ENCODE data around the gene TIAM1.
A peak's percentile ranks its signal among the peaks of the same experiment; 100 is the strongest.

TIAM1 gene, protein sequence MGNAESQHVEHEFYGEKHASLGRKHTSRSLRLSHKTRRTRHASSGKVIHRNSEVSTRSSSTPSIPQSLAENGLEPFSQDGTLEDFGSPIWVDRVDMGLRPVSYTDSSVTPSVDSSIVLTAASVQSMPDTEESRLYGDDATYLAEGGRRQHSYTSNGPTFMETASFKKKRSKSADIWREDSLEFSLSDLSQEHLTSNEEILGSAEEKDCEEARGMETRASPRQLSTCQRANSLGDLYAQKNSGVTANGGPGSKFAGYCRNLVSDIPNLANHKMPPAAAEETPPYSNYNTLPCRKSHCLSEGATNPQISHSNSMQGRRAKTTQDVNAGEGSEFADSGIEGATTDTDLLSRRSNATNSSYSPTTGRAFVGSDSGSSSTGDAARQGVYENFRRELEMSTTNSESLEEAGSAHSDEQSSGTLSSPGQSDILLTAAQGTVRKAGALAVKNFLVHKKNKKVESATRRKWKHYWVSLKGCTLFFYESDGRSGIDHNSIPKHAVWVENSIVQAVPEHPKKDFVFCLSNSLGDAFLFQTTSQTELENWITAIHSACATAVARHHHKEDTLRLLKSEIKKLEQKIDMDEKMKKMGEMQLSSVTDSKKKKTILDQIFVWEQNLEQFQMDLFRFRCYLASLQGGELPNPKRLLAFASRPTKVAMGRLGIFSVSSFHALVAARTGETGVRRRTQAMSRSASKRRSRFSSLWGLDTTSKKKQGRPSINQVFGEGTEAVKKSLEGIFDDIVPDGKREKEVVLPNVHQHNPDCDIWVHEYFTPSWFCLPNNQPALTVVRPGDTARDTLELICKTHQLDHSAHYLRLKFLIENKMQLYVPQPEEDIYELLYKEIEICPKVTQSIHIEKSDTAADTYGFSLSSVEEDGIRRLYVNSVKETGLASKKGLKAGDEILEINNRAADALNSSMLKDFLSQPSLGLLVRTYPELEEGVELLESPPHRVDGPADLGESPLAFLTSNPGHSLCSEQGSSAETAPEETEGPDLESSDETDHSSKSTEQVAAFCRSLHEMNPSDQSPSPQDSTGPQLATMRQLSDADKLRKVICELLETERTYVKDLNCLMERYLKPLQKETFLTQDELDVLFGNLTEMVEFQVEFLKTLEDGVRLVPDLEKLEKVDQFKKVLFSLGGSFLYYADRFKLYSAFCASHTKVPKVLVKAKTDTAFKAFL (N-terminal part only)

DNA sequence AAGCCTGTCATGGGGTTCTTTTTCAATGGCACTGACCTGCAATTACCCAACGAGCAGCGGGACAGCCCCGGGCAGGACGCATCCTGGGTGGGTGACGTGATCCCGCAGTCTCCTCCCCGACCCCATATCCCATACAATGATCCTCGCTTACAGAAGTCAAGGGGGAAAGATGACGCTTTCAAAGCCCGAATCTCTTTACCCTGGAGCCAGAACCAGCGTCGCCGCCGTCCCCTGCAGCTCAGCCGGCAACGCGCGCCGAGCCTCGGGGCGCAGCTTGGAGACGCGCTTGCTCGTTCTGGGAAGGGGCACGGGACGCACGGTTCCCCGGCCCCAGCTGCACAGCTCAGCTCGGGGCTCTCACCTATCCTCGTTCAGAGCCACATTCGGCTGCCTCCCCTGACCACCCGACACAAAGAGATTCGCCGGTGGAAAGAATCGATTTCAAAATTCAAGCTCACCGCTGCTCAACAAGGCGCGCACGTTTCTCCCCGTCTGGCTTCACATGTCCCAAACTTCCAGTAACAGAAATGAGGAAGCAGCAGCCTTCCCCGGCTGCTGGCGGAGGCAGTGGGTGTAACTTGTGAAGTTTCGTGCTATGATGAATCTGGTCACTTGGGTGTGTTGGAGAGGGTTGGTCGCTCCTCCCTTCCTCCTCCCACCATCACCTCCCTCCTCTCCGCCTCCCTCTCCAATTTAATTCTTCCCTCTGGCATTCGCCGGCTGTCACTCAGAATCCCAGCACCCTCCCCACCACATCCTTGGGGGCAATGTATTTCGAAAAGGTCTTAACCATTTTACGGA is at the start of gene TIAM1:
Gene TIAM1, minus strand, starts transcription at position 582 of the 801 bp plus-strand sequence. CDS start 77,289 bp downstream, outside the sequence.
- peak; percentile 73 for DNase-seq

DNA sequence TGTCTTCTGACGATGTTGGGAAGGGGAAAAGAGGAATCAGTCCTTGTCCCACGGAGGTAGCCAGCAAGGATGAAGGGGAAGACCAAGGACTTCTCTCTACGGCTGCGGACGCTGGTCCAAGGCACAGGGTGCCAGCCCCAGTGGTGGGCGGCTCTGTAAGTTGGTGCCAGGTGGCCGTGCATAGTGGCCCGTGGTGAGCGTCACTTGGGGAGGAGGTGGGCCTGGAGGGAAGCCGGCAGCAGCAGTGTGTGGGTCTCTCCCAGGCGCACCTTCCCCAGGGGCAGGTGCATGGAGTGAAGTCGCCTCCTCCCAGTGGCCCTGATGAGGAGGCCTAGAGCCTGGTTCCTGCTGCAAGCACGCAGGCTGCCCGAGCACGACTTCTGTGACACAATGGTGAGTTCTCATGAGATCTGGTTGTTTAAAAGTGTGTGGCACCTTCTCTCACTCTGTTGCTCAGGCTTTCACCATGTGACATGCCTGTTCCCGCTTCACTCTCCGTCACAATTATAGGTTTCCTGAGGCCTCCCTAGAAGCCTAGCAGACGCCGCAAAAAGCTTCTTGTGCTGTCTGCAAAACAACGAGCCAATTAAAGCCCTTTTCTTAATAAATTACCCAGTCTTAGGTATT is 43.6 kb upstream of the TIAM1 start:
- peak; percentile 35 for DNase-seq

DNA sequence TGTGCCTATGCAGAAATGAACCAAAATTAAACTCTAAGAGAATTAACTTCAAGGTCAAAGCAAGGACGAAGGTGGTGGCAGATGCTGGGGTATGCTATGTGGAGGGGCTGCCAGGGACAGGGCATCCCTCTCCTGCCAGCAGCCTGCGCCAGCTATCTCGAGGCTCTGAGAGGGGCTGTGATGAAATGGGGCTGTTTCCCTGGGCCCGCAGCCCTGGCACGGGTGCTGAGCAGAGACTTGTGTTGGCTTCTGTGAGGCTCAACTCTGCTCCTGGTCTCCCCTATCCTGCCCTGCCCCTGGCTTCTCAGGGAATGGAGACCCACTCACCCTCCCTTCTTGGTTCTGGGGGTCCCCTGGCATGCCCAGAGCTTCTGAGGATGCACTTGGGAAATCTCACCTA is 41.9 kb upstream of the TIAM1 start:
- peak; percentile 42 for DNase-seq

DNA sequence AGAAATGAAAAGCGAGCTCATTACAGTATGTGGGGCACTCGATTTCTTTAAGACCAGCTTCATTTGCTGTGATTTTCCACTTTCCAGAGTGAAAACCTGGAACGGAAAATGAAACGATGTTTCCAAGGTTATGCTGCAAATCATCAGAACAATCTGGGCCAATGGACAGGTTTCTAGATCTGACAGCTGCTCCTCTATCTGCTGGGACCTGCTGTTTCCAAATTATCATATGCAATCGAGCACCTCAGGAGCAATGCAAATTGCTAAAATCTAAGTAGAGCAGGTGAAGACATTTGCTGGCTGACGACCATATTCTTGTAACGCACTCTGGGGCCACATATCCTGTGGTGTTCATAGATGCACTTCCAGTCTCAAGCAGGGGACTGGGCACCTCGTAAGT is 39.7 kb upstream of the TIAM1 start:
- DNase-seq, result no peak

DNA sequence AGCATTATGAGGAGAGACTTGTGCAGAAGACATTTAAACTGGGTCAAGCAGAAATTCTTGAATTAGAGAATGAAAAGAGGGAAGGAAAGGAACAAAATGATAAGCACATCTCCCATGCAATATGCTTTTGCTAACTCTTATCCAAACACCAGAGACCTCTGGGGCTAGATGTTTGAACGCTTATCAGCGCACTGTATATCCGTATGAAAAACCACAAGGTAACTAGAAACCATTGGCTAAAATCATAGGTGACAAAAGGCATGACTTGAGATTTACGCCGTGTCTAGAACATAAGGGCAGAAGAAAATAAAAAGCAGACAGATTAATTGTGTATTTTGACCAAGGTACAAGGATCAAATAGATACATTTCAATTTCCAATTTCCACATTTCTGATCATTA is 38.0 kb upstream of the TIAM1 start:
- DNase-seq, result no peak

DNA sequence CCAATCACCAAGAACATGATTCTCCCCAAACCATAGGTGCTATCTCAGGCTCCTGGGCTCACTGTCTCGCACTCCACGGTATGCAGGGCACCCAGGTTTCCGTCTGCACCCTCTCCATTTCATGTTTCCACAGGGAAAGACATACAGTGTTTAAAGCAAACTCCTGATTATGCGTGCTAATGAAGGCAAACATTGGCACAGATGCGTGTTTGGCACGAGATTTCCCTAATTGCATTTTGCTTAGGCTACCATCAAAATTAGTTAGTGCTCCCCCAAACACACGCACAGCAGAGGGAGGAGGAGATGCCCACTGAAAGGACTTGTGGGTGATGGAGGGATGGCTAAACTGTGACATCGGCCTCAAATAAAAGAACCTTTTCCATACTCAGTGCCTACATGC is 32.2 kb upstream of the TIAM1 start:
- no peak for DNase-seq

GRCh38 chr21:31374395-31374794 is 30.3 kb upstream of the TIAM1 start:
- no peak for DNase-seq

DNA sequence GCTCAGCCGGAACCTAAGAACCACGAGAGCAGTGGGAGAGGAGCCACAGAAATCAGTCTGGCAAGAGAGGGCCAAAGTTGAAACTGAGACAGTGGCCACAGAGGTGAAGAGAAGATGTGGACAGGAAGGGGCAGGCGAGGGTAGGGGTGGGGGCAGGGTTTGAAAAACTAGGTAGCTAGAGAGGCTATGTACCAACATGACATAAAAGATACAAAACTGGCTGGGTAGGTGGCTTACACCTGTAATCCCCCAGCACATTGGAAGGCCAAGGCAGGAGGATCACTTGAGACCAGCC is 28.4 kb upstream of the TIAM1 start:
- no peak for DNase-seq

DNA sequence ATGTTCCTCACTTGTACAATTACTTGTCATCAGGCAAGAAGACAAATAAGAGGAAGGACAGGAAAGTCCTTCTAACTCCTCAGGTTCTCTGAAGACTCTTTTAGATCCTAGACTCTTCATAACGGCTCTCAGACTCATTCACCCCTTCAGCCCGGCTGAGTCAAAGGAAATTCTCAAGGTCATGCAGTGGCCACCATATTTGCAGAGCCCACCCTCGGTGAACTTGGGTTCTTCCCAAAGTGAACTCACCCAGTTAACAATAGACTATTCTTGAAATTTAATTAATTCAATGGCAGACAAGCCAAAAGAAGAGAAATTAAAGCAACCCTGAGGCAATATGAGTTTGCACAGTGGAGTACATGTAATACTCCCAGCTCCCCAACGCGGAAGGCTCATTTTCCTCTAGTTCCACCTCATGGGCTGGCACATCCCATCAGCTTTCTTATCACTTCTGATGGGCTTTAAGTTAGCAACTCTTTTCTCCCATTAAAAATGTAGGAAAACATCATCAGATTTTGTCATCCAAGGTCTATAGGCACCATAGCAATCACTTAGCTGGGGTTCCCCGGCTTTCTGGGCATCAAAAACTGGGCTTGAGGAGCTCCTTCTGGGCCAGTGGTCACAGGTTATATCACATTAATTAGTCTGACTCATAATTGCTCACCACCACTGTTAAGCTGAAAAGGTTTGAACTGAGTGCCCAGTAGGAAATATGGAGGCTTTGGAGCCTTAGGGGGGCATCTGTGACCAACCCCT is 27.8 kb upstream of the TIAM1 start:
- DNase-seq, result no peak

- no peak for DNase-seq
Observed at GRCh38 chr21:31370893-31371544, 27.0 kb upstream of the TIAM1 start.

DNA sequence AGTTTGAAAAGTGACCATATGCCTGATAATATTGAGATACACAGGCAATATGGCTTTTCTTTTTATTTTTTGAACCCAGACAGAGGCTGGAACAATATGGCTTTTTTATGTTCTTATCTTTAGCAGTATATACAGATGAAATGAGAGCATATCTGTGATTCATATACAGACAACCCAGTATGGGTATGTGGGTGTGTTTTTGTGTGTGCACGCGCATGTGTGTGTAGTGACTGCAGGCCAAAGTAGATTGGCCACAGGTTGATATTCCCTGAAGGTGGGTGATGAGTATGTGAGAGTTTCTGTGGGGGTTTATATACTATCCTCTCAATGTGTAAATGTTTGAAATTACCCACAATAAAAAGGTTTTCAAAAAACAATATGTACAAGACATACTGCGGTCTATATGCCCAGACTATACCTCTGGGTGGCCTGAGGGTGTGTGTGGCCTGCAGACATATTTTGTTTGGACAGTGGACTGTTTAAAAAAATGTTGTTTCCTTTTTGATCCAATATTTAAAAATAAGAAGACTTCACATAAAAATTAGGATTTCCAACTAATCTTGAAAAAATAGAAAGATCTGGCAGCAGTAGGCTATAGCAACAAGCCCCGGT is 26.3 kb upstream of the TIAM1 start:
- no peak for DNase-seq

DNA sequence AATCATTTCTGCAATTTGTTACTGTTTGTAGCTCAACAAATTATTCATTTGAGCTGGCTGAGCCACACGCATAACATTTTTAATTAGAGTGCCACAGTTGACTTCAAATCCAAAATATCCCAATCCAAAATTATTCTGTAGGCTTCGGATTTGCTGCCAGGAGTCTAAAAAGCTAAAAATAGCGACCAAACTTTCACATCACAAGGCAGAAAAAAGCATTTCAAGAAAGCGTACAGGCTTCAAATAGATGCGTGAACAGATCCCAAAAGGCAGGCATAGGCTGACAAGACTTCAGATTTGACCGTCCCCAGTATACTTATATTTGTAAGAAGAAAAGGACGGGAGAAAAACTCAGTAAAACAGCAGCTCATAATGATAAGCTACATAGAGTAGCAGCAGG is 24.3 kb upstream of the TIAM1 start:
- no peak for DNase-seq

GRCh38 chr21:31367801-31368200 is 23.7 kb upstream of the TIAM1 start:
- DNase-seq, result no peak

DNA sequence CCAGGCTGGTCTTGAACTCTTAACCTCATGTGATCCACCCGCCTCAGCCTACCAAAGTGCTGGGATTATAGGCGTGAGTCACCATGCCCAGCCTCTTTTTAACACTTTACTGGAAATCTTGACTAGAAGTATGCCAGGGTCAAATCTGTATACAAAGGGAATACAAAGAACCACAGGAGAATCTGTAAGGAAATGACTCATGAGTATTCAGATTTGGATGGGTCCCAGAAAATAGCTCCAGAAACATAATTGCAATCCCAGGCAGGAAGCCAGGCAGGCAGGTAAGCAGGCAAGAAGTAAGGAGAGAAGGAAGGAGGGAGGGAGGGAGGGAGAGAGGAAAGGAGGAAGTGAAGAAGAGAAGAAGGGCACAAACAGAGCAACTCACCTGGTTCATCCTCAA is 22.8 kb upstream of the TIAM1 start:
- no peak for DNase-seq

DNA sequence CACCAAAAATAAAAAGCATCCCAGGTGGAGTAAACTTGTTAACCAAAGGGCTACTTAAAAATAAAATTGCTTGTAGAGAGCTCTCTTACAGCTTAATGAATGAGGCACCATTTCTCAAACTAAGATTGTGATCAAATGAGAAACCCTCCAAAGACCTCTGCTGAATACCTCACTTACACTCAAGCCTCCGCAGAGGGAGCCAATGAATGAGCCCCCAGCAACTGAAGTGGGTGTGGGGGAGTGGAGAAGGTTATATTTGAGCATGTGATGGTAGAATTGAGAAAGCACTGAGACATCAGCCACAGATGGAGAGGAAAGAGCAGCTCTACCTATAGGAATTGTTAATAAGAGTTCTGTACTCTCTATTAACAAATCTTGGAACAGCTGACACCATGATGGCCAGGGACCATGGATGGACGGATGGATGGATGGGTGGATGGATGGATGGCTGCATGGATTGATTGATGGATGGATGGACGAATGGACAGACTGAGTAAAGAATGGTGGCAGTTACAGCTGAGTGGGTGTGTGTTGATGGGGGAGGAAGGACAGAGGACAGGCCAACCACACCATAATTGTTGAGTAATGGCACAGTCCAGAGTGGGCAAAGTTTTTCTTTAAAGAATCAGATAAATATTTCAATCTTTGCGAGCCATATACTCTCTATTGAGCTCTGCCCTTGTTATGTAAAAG is 20.3 kb upstream of the TIAM1 start:
- no peak for DNase-seq

- no peak for DNase-seq
Observed at GRCh38 chr21:31363720-31364119, 19.7 kb upstream of the TIAM1 start.

DNA sequence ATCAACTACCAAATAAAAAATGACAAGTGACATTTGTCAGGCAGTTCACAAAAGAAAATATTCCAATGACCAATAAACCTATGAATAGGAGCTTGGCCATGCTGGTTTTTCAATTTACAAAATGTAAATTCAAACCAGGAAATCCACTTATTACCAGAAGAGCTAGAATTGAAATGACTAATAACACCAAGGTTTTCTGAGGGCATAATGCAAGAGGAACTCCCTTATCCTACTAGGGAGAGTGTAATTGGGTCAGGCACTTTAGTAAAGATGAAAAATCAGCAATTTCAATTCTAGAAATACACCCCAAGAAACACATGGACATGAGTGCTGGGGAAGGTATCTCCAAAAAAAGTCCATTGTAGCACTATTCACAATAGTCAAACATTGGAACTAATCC is 16.7 kb upstream of the TIAM1 start:
- DNase-seq, result no peak

- DNase-seq, result no peak
Observed at GRCh38 chr21:31358158-31358557, 14.1 kb upstream of the TIAM1 start.

GRCh38 chr21:31356440-31356839 is 12.4 kb upstream of the TIAM1 start:
- no peak for DNase-seq
